ENCODE data around the gene MTUS2.

The MTUS2 gene

GRCh38 chr13:28875846-28876615, 55.9 kb downstream of the MTUS2 start:
- Histone ChIP-seq H3K27me3 (ENCODE audit: insufficient read depth, poor library complexity, severe bottlenecking) (no peaks in the 10 kb centered on the region), H3K4me3 (replicated peaks; ENCODE audit: insufficient read depth, low read length) (no peak overlapping the region), H3K27ac (replicated peaks) (no peak overlapping the region)
- TF ChIP-seq GABPA (IDR thresholded peaks at IDR 0.05; ENCODE audit: low read depth) = no peak
- TF ChIP-seq SPI1 (IDR thresholded peaks at IDR 0.05; ENCODE audit: borderline replicate concordance, low read depth) = no peak
- TF ChIP-seq CTCF (IDR thresholded peaks at IDR 0.05; ENCODE audit: insufficient read depth, low read length) = no peak
- no peak for TF ChIP-seq POLR2AphosphoS5 (IDR thresholded peaks at IDR 0.05; ENCODE audit: low read depth)
- TF ChIP-seq, protein P1, sequence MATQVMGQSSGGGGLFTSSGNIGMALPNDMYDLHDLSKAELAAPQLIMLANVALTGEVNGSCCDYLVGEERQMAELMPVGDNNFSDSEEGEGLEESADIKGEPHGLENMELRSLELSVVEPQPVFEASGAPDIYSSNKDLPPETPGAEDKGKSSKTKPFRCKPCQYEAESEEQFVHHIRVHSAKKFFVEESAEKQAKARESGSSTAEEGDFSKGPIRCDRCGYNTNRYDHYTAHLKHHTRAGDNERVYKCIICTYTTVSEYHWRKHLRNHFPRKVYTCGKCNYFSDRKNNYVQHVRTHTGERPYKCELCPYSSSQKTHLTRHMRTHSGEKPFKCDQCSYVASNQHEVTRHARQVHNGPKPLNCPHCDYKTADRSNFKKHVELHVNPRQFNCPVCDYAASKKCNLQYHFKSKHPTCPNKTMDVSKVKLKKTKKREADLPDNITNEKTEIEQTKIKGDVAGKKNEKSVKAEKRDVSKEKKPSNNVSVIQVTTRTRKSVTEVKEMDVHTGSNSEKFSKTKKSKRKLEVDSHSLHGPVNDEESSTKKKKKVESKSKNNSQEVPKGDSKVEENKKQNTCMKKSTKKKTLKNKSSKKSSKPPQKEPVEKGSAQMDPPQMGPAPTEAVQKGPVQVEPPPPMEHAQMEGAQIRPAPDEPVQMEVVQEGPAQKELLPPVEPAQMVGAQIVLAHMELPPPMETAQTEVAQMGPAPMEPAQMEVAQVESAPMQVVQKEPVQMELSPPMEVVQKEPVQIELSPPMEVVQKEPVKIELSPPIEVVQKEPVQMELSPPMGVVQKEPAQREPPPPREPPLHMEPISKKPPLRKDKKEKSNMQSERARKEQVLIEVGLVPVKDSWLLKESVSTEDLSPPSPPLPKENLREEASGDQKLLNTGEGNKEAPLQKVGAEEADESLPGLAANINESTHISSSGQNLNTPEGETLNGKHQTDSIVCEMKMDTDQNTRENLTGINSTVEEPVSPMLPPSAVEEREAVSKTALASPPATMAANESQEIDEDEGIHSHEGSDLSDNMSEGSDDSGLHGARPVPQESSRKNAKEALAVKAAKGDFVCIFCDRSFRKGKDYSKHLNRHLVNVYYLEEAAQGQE (IDR thresholded peaks at IDR 0.05; ENCODE audit: insufficient replicate concordance, low read depth) = no peak
- DNase-seq (ENCODE audit: low read depth in 1 of 2, low spot score in 1 of 2) = no peak

DNA sequence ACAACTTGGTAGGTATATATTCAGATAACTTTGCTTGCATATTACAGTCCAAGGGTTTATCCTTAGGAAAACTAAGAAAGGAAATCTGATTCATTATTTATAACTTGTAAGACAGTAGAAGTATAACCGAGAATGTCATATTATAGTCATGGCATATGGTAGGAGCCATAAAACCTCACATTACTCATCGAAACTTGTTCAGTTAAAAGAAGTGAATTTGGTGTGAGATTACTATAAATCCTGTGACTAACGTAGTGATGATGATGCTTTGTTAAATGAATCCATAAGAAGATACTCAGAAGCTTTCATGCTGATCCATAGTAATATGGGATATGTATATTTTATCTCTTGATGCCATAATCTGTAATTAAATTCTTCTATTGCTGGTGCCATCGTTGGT, 57.3 kb downstream of the MTUS2 start:
- H3K4me3 ChIP-seq (replicated peaks; ENCODE audit: insufficient read depth, low read length) = no peak overlapping the region
- H3K27me3 ChIP-seq (ENCODE audit: insufficient read depth, poor library complexity, severe bottlenecking) = no peaks in the 10 kb centered on the region
- no peak for DNase-seq (ENCODE audit: low read depth in 1 of 2, low spot score in 1 of 2)
- H3K27ac ChIP-seq (replicated peaks) = no peak overlapping the region
- TF ChIP-seq, protein P1 (IDR thresholded peaks at IDR 0.05; ENCODE audit: insufficient replicate concordance, low read depth) = no peak
- no peak for TF ChIP-seq CTCF (IDR thresholded peaks at IDR 0.05; ENCODE audit: insufficient read depth, low read length)

DNA sequence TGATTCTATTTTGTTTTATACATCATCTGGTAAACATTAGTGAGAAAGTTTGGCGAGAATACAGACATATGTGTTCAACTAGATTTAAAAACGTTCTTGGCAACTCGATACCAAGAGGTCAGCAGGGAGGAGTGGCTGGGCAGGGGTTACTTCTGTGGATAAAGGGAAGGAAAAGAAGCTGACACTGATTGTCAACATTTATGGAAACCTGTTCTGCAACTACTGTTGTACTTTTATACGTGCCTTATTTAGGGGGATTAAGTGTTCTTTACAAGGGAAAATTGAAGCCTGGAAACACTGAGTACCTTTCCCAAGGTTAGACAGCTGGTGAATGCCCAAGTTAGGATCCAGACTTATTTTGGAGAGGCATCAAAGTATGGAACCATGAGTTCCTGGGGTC, 65.0 kb downstream of the MTUS2 start:
- TF ChIP-seq GABPA (IDR thresholded peaks at IDR 0.05; ENCODE audit: low read depth) = no peak
- TF ChIP-seq CTCF (IDR thresholded peaks at IDR 0.05; ENCODE audit: insufficient read depth, low read length) = no peak
- TF ChIP-seq, protein P1 (IDR thresholded peaks at IDR 0.05; ENCODE audit: insufficient replicate concordance, low read depth) = no peak
- TF ChIP-seq POLR2AphosphoS5 (IDR thresholded peaks at IDR 0.05; ENCODE audit: low read depth) = no peak
- no peak for TF ChIP-seq SPI1 (IDR thresholded peaks at IDR 0.05; ENCODE audit: borderline replicate concordance, low read depth)
- Histone ChIP-seq H3K4me3 (replicated peaks; ENCODE audit: insufficient read depth, low read length) (no peak overlapping the region), H3K27ac (replicated peaks) (no peak overlapping the region), H3K27me3 (ENCODE audit: insufficient read depth, poor library complexity, severe bottlenecking) (no peaks in the 10 kb centered on the region)
- no peak for DNase-seq (ENCODE audit: low read depth in 1 of 2, low spot score in 1 of 2)

Data from HL-60 (cell line).